ENCODE results near the gene PAFAH1B1.
A peak's percentile ranks its signal among the peaks of the same experiment; 100 is the strongest.

The PAFAH1B1 gene

DNA sequence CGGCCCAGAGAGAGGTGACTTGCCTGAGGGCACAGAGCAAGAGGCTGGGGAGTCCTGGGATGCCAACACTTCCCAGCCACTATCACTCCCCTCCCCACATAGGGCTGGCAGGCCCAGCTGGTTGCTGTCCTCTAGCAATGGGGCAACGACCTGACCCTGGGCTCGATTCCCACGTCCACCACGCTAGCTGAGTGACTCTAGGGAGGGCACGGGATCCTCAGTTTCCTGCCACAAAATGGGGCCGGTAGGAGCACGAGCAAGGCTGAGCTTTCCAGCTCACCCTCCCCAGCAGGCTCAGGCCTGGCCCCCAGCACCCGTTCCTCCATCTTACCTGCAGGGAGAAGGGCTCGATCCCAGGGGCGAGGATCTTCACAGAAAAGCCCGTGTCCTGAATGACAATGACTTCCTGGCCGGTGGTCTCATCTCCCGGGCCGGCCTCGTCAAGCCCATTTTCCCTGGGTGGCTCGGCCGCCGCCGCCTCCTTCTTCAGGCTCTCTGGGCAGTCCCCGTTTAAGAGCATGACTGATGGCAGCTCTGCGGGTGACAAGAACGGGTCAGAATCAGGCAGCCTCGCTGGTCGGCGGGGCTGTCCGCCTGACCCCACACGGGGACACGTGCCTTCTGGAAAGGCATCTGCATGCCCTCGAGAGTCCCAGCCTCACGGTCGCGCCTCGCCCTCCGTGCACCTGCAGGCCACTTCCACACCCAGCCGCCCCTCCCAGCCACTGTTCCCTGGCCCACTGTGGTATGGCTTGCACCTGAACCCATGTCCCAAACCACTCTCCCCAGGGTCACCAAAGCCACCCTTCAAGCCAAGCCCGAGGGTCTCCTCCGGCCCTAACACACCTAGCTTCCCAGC lies 110.8 kb downstream of the PAFAH1B1 start:
- DNase-seq, result no peak

DNA sequence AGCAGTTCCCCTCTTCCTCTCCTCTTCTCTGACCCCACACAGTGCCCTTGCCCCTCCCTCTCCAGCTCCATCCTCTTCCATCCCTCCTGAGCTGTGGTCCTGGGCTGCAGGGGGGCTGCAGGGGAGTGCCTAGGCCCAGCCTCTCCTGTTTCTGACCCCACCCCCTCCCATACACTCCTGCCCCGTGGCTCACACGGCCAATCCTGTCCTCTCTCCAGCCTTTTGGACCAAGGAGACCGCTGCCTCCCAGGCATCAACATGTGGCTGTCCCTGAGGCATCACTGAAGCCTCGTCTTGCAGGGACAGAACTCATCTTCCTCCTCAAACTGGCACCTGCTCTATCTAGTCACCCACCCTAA lies 111.4 kb downstream of the PAFAH1B1 start:
- DNase-seq, result no peak

DNA sequence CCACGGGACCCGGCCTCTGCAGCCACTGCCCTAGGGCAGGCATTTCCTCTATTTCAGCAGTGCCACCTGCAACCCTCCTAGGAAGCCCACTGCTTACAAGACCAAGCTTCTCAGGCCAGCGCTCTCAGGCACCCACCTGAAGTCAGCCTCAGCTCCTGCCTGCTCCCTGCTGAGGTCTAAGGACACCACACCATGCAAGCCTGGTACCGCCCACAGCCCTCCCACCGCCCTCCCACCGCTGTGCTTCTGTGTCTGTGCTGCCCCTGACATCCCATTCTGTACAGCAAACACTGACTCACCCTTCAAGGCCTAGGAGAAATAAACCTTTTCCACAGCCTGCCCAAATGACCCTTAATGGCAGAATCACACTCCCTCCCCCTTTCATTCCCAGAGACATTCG lies 111.8 kb downstream of the PAFAH1B1 start:
- DNase-seq, result no peak

DNA sequence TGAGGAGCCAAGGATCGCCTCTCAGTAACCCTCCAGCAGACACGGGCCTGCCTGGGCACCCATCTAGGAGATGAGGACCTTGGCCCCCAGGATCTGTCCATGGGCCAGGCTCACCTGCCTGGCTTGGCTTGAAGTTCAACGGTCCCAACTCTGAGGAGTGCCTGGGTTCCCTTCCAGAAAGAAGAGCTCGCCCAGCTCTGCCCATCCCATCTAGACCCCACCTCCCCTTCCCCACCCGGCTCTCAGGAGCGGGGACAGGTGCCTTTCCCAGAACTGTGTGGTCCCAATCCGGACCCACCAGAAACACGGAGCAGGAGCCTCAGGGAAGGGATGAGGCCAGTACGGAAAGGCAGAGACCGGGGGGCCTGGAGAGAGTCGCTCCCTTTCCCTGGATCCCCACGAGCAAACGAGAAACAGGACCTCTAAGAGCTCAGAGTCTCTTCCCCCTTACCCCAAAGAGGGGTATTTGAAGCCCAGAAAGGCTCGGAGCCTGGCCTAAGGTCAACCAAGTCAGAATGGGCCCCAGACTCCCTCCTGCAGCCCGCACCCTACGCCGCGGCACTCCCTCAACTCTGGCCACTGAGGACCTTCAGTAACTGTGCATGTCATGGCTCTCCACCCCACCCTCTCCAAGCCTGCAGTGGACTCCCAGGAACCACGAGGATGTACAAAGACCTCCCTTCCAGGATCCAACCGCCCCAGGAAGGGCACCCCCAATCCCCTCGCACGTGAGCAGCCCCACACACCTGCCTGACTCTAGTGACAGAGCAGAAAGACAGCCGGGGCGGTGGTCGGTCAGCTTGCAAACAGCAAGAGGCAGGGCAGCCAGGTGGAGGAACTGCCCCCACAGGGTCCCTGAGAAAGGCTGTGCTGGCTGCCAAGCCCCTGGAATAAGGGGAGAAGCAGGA lies 112.7 kb downstream of the PAFAH1B1 start:
- DNase-seq, result no peak

DNA sequence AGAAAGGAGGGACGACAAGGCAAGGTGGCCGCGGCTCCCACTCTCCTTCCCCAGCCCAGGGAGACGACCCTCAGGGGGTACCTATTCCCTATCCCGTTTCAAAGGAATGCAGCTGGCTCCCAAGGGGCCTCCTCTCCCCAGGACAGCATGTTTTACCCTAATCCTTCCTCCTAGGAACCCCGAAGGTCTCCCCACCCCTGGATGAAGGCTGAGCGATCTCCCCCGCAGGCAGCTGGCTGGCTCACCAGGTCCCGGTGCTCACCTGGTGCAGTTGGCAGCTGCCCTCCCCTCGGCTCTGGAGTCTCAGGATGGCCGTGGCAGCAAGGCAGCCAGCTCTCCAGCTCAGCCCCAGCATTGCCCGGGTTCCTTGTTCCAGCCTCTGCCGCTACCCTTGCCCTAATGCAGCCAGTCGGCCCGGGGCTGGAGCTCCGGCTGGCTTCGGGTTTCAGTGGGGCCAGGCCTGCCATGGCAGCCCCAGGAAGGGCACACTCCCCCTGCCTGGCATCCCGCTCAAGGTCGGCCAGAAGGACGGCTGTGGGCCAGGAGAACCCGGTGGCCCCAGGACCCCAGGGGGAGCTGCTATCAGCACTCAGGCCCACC lies 113.6 kb downstream of the PAFAH1B1 start:
- no peak for DNase-seq

DNA sequence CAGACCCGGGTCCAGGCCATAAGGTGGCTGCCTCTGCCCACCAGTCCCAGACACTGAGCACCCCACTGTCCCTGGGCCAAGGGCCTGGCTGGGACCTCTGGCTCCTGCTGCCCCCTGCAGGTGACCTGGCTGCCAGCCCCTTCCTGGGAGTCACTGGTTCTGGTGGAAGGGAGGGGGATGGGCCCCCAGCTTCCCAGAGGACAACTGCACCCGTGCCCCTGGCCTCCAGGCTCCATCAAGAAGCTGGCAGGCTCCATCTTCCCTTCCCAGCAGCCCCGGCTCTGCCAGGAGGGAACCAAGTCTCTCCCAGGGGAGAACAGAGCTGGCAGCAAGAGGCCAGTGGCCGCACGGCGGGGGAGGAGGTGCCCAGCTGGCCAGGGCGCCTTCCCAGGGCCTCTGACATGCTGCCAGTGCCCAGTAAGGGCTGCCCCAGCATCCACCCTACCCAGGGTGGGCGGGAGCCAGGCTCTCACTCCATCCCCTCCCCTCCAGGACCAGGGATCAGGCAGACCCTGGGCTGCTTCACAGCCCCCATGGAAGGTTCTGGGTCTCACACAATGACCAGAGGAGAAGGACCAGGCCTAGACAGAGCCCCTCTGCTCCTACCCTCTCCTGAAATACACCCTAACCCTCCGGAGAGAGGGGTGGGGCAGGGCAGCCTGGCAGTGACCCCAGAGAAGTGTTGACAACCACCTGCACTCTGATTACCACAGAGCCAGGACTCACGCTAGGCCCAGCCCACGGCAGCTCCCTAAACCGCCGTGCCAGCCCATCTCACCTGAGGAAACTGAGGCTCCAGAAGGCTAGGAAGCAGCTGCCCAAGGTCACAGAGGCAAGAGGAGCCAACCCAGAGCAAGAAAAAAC lies 114.5 kb downstream of the PAFAH1B1 start:
- no peak for DNase-seq

DNA sequence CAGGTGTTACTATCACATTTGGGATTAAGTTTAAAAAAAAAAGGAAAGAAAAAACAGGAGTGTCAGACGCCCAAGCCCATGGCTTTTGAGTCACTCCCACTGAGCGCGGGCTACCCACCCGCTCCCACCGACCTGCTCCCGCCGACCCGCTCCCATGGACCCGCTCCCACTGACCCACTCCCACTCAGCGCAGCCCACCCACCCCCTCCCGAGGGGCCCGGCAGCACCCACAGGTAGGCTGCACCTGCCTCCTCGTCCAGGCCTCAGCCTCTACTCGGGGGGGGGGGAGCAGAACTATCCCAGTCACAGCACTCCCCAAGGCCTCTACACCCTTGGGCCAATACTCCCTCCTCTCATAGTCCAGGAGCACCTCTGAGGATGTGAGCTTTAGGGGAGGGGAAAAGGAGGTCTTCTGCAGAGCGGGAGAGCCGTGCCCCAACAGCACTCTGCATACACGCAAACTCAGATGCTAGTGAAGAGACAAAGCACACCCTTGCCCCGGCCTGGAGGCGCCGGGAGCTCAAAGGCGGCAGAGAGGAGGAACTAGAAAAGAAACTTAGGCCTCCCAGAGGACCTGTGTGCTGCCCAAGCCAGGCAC lies 115.2 kb downstream of the PAFAH1B1 start:
- no peak for DNase-seq

DNA sequence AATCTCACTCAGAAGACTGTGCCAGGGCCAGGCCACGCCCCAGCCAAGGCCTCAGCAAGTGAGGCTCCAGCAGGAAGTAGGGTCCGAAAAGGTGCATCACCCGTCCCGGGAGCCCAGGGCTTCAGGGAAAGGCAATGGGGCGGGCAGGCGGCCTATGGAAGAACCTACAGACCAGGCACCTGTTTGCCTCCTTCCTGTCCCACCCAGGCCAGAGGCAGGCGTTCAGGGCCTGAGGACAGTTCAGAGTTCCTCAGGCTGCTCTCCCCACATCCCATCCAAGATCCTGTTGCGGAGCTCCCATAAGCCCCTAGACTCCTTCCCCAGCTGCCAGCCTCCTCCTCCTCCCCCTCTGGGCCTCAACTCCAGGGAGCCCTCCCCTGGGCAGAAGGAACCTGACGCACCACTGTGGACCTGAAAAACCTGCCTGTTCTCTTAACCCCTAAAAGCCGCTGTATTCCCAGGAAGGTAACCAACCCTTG lies 115.8 kb downstream of the PAFAH1B1 start:
- no peak for DNase-seq

DNA sequence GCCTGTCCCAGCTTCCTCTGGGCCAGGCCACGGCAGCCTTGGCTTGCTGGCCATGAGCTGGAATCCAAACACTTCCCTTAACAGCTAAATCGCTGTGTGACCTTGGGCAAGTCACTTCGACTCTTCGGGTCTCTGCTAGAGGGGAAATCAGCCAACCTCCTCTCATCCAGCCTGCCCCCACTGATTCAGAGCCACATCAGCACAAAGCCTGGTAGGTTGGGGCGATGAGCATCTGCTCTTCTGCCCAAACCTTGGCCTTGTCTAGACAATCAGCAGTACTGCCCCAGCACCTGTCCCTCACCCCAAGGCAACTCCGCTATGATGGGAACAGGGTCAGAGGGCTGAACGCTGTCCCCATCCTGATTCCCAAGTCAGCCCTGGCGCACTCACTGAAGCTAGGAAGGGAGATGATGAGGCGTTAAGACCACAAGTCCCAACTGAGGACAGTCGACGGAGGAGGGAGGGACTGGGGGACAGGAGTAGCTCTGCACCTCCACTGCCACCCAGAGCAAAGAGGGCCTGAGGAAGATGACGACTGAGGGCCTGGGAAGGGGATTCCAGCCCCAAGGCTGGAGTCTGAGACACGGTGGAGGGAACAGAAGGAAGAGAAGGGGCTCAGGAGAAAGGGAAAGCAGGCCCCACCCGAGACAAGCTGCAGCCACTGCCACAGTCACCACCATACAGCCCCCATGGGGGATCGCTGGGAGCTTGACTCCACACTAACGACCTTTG lies 116.8 kb downstream of the PAFAH1B1 start:
- no peak for DNase-seq

DNA sequence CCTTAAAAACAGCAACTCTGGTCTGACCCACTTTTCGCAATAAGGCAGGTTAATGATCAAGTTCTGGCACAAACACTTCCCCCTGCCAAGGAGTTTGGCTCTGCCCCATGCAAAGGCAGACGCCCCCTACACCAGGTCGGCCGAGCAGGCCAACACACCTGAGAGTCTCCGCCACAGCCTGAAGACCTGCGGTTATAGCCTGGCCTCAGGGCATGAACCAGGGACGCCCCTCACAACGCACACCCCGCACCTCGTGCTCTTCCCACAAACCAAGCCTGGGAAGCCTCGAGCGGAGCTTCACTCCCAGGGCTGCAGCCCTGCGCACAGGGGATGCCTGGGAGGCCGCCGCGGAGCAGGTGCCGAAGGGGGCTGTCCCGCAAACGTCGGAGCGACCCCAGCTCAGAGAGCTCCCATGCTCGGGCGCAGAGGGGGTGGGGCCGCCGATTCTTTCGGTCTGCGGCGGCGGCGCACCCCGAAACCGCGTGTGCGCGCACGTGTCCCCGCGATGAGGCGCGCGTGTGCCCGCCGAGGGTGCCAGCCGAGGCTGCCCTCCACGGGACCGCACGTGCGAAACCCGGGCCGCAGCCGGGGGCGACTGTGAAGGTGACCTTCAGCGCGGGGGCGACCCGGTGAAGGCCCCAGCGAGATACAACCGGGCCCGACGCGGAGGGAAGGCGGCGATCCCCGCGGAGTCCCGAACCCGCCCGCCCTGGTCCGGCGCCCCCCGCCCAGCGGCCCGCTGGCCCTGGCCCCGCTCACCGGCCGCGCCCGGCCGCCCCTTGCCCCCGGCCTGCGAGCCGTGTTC lies 117.6 kb downstream of the PAFAH1B1 start:
- DNase-seq, result no peak

DNA sequence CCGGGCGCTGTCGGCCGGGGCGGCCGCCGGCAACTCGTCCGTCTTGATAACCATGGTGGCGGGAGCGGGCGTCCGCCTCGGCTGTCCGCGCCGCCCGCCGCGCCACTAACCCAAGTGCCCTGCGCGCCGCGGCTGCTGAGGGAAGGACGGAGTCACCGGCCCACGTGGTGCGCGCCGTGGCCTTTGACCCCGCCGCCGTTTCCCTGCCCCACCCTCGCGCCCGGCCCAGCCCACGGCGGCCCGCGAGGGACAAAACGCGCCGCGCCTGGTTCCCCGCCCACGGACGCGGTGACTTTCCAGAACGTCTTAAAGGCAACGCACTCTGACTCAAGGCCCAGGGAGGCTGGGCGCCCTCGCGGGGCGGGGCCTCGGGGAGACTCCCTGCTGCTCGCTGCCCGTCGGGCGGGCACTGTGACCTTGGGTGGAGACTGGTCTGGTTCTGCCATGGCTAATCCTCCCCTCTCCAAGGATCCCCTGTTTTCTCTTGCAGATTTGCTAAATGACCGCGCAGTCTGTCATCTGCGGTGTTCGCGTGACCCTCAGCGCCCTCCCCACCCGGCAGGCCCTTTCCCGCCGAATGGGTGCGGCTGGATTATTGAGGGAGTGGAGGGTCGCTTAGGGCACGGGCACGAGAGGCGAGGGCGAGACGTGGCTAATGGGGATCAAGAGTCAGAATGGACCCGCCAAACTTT lies 118.3 kb downstream of the PAFAH1B1 start, which contains the start of gene CLUH:
Gene CLUH, minus strand, starts transcription at position 157 of the 692 bp plus-strand sequence. Its CDS starts 103 bp downstream, at position 54.
- DNase-seq, result peak; percentile 81

DNA sequence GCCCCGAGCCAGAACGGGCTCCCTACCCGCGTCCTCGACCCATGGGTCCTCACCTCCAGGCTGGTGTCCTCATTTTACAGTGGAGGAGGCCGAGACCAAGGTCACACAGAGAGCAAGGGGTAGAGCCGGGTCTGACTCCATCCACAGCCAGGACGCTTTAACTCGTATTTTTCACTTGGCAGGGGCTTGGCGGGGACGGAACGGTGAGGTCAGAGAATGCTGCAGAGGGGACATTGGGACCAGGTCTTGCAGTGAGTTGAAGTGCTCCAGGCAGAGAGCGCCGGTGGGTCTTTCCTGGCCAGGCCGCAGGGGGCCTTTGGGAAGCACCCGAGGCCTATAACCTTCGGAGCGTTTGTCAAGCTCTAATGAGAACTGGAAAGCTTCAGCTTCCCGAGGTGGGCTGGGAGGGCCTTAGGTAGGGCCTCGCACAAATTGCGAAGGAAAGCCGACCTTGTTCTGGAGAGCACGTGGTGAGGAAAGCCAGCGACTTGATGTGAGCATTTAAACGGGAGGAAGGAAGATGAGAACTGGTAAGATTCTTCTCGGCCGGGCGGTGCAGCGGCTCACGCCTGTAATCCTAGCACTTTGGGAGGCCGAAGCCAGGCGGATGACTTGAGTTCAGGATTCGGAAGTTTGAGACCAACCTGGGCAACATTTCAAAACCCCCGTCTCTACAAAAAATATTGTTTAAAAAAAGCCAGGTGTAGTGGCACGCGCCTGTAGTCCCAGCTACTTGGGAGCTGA lies 119.0 kb downstream of the PAFAH1B1 start:
- no peak for DNase-seq

DNA sequence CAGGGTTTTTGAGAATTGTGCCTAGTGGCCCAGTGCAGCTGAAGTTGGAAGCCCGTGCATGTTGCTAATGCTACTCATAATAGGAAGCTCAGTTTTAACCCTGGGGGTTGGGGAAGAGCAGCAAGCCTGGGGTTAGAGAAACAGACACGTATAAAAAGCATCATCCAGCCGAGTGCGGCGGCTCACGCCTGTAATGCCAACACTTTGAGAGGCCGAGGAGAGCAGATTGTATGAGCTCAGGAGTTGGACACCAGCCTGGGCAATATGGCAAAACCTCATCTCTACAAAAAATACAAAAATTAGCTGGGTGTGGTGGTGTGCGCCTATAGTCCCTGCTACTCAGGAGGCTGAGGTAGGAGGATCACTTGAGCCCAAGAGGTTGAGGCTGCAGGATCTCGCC lies 120.4 kb downstream of the PAFAH1B1 start:
- no peak for DNase-seq

DNA sequence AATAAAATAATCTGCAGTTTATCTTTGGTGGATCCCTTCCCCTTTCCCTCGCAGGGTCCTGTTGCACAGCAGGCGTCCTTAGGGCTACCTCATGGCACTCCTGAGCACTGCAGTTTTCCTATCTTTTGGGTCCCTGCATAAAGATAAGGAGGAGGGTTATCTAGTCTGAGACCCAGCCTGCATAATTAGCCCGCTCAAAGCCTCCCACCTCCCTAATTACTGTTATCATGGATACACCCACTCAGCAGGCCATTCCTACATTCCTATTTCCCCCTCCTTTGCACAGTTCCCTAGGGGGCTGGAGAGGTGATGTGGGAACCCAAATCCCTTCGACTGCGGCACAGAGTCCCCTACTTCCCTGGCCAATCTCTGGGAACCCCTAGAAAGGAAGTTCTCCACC lies 123.2 kb downstream of the PAFAH1B1 start:
- no peak for DNase-seq

DNA sequence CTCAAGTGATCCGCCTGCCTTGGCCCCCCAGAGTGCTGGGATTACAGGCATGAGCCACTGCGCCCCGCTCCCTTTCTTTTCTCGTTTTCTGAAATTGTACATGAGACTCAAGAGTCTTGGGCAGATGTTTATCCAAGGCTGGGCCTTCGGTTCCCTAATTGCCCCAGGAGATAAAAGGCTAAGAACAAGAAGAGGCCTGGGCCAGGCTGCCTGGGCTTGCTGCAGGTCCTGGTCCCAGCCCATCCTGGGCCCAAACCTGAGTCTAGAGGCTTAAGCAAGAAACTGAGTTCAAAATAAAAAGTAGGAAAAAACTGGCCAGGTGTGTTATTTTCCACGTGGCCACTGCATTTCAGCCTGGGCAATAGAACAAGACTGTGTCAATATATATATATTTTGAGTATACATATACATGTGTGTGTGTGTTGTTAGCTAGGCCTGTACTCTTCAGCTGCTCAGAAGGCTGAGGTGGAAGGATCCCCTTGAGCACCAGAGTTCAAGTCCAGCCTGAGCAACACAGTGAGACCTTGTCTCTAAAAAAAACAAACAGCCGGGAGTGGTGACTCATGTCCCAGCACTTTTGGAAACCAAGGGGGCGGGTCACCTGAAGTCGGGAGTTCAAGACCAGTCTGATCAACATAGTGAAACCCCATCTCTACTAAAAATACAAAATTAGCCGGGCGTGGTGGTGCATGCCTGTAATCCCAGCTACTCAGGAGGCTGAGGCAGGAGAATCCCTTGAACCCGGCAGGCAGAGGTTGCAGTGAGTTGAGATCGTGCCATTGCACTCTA lies 124.9 kb downstream of the PAFAH1B1 start:
- DNase-seq, result no peak

DNA sequence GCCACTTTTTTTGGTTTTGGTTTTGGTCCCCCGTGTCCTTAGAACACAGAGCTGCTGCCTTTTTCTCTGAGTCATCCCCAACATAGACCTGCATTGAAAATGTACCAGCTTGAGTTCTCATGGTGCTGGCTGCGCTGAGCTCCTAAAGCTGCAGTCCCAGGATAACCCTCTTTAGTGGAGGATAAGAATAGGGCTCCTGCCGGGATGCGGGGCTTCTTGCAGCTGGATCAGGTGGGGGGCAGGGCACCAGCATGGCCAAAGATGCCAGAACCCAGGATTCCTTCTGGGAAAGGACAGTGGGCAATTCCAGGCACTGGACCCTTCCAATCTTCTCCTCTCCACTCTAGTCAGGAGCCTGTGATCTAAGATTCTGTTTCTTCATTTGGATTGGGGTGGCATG lies 126.4 kb downstream of the PAFAH1B1 start:
- DNase-seq, result no peak

DNA sequence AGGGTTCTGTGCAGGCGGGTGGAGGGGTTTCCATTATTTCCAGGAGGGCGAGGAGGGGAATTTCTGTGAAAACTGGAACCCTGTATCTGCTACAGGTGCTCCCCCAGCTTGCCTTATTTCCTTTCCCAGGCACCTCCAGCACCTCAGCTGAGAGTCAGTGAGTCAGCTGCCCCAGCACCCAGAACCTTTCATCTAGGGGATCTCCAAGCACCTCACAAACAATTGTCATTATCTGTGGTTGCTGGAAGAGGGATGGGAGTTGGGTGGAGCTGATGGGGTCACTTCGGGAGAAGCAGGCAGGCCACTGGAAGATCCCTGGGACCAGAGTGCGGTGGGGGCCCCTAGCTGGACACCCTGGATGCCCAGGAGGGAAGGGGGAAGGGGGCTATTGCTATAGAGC lies 128.1 kb downstream of the PAFAH1B1 start:
- DNase-seq, result no peak

DNA sequence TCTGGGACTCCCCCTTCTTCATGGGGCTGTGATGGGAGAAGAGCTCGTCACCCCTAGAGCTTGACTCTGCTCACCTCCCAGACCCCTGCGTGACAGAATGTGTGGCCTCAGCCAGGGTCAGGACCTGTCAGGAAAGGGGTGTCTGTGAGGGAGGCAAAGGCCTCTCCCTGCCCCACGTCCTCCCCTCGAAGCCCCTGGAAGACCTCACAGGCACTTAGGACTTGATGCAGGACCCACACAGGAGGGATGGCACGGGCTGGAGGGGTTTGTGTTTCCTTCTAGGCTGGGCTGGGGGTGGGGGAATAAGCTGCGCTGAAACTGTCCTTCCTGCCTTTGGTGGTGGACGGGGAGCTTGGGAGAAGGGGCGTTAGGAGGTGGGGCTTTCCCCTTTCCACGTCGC lies 129.2 kb downstream of the PAFAH1B1 start:
- no peak for DNase-seq

Measured in NCI-H510A (cell line).